Femur (tissue), 1 donor: Measurements from ENCODE around the gene DPP6.
"Not testable (repeated sequence)": the region's sequence is repeated elsewhere in the genome, so short reads cannot be mapped to it uniquely, and the experiment has no call there.

Source experiments
- DNase-seq: peaks from one replicate; pipeline ENCODE4 v3.0.0-alpha.2; 2017

The DPP6 gene

GRCh38 chr7:154918266-154918665 is 866.1 kb downstream of the DPP6 start:
- no peak for DNase-seq

DNA sequence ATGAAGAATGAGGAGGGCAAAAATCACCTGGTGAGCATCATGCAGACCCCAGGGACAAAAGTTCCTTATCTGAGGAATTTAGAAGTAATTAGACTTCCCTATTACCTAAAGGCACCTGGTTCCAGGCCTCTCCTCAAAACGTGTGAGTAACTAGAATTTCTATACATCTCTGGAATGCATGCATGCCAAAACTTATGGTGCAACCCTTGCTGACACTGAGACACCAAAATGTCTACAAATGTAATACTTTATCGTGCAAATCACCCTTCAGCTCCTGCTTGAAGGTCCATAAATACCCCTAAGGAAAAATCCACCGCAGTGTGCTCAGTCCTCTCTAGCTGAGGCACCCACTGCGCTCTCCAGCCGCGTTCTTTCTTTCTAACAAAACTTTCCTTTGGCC is 866.5 kb downstream of the DPP6 start:
- no peak for DNase-seq

GRCh38 chr7:154919344-154920225 is 867.4 kb downstream of the DPP6 start:
- DNase-seq, result no peak

DNA sequence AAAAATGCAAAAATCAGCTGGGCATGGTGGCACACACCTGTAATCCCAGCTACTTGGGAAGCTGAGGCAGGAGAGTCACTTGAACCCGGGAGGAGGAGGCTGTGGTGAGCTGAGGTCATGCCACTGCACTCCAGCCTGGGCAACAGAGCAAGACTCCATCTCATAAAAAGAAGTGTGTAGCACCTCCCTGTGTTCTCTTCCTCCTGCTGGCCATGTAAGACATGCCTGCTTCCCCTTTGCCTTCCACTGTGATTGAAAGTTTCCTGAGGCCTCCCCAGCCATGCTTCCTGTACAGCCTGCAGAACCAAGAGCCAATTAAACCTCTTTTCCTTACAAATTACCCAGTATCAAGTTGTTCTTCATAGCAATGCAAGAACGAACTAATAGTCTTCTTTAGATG is 870.3 kb downstream of the DPP6 start:
- not testable (repeated sequence) for DNase-seq

GRCh38 chr7:154927624-154928125 is 875.5 kb downstream of the DPP6 start:
- DNase-seq, result peak; percentile 81

GRCh38 chr7:154928136-154929005 is 876.2 kb downstream of the DPP6 start:
- DNase-seq, result peak; percentile 50

DNA sequence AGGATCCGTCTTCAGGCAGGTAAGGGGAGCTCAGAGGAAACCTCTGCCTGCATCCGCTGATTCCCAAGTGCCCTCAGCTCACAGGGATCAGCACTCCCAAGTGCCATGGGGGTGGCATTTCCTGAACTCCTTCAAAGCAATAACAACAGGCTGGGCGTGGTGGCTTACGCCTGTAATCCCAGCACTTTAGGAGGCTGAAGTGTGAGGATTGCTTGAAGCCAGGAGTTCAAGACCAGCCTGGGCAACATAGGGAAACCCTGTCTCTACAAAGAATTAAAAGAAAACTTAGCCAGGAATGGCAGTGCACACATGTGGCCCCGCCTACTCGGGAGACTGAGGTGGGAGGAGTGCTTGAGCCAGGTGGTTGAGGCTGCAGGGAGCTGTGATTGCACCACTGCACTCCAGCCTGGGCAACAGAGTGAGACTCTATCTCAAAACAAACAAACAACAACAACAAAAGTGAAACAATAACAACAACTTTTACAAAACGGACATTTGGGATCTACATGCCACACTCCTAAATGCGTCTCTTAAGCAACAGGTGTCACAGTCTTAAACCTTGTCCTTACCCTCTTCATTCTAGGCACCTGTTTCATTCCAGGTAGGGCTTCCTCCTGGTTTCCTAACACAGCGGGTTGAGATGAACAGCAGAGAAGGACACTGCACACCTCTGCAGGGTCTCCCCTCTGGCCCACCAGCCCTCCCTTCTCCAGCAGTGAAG is 877.0 kb downstream of the DPP6 start:
- no peak for DNase-seq

- DNase-seq, result no peak
These were observed 879.7 kb downstream of the DPP6 start for GRCh38 chr7:154931906-154932305.

- not testable (repeated sequence) for DNase-seq
These were observed 882.3 kb downstream of the DPP6 start for GRCh38 chr7:154934353-154934952.

DNA sequence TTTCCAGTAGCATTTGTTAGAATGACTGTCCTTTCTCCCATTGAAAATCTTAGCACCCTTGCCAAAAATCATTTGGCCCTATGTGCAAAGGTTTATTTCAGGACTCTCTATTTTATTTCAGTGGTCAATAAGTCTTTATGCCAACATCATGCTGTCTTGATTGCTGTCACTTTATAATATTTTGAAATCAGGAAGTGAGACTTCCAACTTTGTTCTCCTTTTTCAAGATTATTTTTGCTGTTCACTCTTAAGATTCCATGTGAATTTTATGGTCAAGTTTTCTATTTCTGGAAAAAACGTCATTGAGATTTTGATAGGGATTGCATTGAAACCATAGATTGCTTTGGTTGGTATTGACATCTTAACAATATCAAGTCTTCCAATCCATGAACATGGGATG is 885.6 kb downstream of the DPP6 start:
- no peak for DNase-seq

DNA sequence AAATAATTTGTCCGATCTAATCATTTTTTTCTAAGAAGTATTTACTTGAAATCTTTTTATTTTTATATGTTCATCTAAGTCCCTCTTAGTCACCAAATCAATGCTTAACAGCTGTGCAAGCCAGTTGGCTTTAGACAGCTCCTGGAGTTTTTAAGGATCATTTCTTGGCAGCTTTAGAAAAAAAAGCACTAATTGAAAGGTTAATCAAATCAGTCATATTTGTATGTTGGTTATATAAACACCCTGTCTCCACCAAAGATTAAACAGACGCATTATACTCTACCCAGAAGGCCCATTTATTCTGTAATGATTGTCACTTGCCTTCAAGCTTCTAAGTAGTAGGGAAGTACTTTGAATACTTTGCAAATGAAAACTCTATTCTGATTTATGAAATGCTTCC is 890.5 kb downstream of the DPP6 start:
- no peak for DNase-seq
